NCI-H1417 (cell line): ENCODE results near the gene RASSF5.
"Not testable (repeated sequence)": the region's sequence is repeated elsewhere in the genome, so short reads cannot be mapped to it uniquely, and the experiment has no call there.

Experiments used
- DNase-seq, 3 experiments: peaks; one replicate each; lab custom pipeline; 2025; lab: John Stamatoyannopoulos, UW

The RASSF5 gene

DNA sequence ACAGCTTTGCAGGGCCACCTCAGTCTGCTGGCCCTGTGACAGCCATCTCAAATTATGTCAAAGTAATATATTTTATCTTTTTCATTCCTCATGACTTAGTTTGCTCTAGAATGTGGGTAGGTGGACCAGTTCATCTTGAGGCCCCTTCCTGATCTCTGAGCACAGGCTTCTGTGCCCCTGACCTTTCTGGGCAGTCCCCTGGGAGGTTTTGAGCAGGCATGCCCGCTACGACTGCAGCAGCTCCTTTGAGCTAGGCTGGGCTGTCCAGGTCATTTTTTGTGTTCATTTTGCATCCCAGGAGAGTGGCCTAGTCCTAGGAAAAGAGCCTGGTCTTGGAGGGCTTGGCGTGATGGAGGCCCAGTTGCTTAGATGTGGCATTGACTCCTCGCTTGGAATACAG, 62.2 kb downstream of the RASSF5 start:
- DNase-seq = no peak

DNA sequence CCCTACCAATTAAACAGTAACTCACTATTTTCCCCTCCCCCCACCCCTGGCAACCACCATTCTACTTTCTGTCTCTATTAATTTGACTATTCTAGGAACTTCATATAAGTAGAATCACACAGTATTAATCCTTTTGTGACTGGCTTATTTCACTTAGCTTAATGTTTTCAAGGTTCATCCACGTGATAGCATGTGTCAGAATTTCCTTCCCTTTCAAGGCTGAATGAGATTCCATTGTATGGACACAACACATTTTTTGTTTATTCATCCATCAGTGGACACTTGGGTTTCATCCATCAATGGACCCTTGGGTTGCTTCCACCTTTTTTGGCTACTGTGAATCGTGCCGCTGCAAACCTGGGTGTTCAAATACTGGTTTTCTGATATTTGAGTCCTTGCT, 63.2 kb downstream of the RASSF5 start:
- no peak for DNase-seq

DNA sequence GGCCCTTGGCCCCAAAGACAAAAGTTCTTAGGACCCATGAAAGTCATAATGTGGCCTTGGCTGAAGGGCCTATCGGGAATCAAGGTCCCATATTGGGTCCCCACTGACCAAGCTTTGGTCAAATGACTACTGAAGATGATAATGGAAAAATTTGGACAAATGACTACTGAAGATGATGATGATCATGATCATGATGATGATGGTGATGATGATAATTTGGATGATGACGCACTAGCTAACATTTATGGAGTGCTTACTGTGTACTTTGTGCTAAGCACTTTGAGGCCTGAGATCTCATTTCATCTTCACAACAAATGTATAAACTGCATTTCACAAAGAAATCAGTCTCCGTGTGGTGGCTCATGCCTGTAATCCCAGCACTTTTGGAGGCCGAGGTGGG, 65.5 kb downstream of the RASSF5 start:
- no peak for DNase-seq

DNA sequence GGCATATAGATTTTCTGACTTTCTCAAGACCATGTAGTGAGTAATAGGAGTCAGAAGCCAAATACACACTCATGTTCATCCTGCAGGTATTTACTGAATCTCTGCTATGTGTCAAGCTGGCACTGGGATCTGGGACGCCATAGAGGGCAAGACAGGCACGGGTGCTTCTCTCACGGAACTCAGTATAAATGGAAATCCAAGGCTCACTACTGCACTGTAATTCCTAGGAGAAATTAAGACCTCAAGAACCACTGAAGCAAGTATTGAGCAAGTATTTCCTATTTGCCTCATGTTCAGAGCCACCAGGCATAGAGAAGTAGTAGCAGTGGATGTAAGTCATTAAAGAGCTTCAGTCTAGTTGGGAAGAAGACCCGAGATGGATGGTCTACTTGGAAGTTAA, 66.0 kb downstream of the RASSF5 start:
- no peak for DNase-seq

DNA sequence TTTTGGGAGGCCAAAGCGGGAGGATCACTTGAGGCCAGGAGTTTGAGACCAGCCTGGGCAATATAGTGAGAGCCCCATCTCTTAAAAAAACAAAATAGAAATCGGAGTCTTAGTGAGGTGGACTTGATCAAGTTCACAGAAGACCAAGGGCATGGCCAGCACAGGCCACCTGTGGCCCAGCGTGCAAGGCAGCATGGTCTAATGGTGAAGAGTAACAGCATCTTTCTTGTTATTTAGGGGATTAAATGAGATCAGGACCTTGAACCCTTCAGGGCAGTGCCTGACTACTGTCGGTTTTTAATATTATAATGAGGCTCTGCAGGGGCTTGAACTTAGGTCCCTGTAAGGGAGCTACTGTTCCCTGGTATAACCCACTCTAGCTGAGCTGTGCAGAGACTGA, 66.4 kb downstream of the RASSF5 start:
- no peak for DNase-seq

DNA sequence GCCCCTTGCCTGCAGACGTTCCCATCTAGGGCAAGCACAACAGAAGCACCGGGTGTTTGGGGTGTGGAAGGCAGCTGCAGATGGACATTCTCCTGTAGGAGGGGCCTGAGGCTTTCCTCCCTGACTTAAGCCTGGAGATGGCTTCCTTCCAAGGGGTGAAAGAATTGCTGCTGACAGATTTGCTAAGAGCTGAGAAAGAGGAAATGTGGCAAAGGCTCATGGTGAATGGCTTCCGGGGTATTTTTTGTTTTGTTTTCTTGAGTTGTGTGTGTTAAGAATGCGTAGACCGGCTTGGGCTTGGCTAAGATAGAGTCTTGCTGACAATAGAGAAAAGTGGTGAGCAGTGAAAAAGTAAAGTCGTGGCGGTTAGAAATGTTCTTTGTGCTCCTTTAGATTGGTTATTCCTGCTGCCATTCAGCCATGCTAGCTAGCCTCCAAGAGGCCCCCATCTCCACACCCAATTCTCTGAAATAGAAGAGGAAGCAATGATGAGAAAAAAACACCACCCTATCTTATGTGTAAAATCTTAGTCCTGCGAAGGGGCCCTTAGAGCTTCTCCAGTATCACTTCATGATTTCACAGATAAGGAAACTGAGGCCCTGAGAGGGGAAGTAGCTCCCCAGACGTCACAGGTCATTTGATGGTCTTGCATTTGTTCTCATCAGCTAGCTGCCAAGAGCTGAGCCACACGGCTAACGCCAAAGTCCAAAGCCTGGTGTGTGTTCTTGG, 68.0 kb downstream of the RASSF5 start:
- peak in 2 of 3 experiments; percentile 22 to 39 for DNase-seq

DNA sequence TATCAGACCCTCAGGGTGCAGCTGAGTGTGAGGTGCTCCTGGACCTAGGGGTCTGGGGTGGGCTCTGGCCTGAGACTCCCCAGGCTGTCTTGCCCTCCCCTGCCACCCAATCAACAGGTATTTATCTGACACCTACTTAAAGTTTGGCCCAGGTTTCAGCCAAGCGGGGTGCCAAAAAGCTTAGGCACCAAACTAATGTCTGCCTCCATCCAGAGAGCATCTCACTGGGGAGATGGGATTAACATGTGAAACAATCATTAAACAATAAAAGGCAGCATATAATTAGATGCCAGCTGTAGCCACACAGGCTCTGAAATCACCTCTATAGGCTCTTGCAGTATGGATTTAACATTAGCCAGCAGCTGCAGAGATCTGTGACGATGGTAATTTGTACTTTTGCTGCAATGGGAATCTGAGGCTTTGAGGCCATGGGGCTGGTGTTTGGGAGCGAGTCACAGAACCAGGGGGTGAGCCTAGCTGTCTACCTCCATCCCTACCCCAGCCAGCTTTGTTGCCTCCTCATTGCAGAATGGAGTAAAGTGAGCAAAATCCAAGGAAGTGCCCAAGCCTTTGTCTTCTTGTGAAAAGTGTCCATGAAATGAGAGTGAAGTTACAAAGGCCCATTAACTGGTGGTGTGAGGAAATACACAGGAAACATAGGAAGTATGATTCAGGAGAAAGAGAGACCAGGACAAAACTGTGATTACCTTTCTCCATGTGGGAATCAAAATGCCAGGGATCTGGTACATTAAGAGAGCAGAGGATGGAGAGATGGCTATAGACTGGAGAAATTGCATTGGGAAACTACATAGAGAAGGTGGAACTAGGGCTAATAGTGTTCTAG, 68.8 kb downstream of the RASSF5 start:
- peak in 2 of 3 experiments; percentile 77 to 95 for DNase-seq

DNA sequence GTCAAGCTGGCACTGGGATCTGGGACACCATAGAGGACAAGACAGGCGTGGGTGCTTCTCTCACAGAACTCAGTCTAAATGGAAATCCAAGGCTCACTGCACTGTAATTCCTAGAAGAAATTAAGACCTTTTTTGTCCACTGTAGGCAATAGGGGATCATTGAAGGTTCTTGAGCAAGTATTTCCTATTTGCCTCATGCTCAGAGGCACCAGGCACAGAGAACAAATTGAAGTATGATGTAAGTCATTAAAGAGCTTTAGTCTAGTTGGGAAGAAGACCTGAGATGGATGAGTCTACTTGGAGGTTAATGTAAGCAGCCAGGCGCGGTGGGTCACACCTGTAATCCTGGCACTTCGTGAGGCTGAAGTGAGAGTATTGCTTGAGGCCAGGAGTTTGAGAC, 70.3 kb downstream of the RASSF5 start:
- no peak for DNase-seq

DNA sequence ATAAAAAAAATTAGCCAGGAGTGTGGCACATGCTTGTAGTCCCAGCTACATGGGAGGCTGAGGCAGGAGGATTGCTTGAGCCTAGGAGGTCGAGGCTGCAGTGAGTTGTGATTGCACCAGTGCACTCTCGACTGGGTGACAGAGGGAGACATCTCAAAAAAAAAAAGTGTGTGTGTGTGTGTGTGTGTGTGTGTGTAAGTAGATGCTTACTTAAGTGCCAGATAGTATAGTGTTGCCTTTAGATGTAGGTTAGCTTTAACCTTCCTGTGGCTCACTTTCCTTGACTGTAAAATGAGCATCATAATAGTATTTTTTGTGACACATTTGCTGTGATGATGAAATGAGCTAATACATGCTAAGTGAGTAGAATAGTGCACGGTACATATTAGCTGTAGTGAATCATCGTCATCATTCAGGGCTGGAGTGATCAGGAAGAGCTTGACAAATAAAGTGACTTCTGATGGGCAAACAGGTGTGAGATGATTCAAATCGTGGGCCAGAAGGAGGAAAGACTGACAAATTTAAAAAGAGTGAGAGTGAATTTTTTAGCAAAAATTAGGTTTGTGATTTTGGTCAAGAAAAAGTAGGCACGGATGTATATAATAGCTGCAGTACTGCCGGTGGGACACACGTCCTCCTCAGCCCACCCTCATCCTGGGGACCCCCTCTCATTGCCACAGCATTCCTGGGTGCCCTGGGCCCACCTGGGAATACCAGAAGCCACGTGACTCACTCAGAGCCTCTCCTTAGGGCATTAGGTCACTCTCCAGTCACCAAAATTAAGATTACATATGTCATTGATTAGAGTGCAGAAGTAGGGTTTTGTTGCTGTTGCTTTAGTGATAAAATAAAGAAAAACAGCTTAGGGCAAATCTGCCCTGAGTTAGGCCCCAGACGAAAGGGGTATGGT, 71.0 kb downstream of the RASSF5 start:
- DNase-seq = peak in 1 of 3 experiments; percentile 17

DNA sequence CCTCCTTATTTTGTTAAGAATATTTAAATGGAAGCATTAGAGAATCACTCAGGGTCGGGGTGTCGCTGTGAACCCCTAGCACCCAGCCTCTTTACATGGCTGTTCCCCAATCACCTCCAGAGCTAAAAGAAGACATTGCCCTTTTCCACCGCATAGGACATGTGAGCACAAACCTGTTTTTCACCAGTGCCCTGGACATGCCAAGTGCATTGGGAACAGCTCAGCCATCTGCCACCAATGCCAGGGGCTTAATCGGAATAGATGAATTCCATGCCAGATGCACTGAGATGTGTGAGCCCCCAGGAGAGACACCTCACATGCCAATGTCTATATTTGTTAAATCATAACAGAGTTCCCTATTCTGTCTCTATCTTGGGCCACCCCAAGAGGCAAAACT, 71.6 kb downstream of the RASSF5 start:
- DNase-seq = no peak

DNA sequence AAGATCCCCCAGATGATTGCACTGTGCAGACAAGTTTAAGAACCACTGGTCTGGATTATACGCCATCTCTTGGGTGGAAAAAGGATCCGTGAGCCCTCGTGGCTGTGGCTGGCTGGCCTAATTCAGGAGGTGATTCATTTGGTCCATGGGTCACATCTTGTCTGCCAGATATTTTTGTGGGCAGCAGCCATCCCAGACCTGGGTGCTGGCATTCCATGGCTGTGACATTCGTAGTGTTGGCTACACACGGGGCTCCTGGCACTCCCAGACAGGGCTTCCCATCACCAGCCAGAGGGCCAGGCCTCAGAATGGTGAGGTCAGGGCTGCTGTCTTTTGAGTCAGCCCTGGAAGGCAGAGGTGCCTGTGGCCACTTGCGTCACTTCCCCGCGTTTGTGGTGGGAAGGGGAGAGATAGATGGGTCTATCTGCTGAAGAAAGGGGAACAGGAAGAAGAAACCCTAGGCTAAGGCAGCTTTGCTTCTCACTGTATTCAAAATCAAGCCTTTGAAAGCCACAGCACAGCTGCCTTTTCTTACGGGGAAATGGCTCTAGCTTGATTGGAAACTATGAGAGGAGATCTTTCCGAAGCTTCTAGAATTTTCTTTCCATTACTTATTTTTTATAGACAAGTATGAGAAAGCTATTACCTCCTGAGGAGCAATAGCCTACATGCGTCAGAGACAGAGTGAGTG, 72.6 kb downstream of the RASSF5 start:
- no peak for DNase-seq

DNA sequence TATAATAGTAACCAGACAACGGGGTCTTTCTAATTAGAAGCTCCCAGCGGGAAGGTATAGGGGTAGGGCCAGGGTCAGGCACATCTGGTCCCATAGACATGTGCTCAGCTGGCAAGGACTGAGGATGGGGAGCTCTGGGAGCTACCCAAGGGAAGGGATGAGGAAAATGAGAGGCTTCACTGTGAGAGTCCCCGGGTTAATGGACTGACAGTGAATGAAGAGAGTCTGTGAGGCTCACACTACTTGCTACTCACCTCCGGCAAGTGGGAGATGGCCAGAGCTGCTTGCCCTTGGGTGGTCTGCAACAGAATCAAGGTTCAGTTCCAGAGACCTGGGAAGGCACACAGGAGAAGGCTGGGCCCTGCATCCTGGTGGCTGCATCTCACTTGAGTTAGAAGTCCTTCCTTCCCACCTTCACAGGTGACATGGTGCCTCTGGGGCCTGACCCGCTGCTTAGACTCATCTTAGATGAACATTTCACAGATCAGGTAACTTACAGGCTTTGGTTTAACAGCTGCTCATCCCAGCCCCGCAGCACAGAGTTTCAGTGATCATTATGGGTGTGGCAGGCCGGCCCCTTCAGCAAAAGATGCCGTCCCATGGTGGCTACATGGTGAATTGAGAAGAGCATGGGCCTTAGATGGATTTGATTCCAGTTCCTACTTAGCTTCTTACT, 73.2 kb downstream of the RASSF5 start:
- no peak for DNase-seq

DNA sequence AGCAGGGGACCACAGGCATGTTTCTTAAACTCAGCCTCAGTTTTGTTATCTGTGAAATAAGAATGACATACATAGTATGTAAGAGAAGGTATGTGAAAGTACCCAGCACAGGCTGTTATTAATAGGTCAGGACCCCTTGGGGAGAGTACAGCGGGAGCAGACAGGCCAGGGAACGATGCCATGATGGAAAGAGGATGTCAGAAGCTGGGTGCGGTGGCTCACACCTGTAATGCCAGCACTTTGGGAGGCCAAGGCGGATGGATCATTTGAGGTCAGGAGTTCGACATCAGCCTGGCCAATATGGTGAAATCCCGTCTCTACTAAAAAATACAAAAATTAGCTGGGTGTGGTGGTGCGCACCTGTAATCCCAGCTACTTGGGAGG, 73.8 kb downstream of the RASSF5 start:
- not testable (repeated sequence) for DNase-seq

DNA sequence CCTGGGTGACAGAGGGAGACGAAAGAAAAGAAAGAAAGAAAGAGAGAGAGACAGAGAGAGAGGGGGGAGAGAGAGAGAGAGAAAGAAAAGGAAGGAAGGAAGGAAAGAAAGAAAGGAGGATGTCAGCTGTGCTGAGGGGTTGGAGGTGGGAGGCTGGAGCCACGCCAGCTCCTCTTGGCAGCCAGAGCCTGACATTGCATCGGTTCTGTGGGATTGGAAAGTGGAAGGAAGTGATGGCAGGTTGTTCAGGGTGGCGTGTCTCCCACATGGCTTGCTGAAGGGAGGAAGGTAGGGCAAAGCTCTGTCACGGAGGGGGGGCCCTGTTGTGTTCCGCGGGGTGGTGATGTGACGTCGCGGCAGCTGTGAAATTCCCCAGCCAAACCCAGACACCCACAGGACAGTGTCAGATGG, 74.2 kb downstream of the RASSF5 start:
- DNase-seq = no peak

DNA sequence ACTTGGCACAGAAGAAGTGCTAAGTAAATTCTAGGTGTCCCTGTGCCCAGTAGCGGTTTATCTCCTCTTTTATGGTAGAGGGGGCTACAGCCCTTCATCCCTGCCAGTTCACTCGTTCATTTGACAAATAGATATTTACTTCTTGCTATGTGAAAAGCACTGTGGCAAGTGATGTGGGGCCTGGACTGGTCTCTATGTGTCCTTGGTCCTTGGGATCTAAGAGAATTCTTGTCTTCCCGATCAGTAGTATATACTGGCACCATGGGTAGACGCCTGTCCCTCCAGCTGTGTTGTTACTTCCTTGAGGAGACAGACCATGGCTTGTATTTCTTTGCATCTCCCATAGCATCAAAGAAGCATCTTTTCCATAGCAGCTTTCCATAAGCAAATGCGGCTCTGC, 75.2 kb downstream of the RASSF5 start:
- DNase-seq = no peak

DNA sequence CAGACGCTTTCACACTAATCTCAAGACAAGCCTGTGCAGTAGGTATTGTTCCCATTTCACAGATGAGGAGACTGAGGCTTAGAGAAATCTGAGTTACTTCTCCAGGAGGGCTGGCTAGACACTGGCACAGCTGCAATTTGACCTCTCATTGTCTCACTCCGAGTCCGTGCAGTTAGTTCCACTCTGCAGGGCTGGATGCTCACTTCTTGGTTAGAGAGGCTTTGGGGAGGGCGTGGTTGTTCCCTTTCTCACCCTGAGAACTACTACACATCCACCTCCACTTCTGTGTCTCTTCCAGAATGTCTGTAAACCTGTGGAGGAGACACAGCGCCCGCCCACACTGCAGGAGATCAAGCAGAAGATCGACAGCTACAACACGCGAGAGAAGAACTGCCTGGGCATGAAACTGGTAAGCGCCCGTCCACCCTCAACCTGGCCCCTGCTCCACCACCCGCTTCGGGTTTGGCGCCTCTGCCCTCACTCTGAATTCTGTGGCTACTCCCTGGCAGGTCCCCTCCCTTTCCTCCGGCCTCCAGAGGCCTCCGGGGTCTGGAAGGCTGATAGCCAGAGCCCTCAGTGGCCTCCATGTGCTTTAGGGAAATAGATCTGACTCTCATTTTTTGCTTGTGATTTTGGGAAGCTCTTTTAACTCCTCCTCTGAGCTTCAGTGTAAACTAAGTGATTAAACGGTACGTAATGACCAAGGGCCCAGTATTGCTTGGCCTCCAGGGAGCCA, 75.8 kb downstream of the RASSF5 start:
- no peak for DNase-seq

DNA sequence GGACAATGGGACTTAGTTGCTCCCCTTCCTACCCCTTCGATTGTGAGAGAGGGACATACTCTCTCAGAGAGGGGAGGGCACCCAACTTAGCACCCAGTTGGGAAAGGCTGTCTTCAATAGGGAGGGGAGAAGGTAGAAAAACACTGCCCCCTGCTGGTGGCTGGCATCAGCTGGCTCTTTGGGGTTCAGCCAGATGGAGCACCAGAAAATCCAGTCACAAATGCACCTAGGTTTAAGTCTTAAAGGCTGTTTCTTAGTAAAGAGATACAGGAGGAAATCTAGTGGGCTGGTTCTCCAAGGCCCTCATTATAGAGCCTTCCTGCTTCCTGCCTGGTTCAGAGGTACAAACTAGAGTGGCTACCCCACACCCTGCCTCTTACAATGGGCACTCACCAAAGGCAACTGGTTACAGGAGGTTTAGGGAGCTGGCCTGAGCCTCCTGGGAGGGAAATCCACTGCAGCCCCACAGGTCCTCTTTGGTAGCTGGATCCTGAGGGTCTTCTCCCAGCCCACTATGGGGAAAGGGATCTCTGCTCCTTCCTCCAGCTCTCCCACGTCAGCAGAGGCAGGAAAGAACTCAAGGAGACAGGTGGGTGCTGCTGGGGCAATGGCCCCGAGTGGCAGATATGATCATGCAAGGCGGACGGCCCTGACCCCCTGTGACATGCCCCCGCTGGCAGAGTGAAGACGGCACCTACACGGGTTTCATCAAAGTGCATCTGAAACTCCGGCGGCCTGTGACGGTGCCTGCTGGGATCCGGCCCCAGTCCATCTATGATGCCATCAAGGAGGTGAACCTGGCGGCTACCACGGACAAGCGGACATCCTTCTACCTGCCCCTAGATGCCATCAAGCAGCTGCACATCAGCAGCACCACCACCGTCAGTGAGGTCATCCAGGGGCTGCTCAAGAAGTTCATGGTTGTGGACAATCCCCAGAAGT, 76.6 kb downstream of the RASSF5 start:
- peak; percentile 65 to 82 (median 81) for DNase-seq

DNA sequence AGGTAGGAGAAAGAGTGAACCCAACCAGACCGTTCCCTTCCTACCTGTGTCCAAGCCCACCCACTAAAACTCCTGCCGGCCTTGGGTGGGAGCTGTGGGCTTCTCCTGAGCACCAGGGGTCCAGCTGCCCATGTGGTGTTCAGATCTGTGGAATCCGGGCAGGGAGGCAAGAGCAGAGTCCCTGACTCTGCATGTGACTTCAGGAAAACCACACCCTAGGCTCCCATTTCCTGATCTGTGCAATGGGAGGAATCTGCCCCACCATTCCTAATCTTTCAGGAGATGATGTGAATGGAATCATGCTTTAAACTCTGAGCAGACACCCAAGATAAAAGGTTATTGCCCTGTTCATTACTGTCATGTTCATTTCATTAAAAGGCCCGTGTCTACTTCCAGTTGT, 77.4 kb downstream of the RASSF5 start:
- no peak for DNase-seq
